NCI-H460 (cell line): Measurements from ENCODE around the gene OR7E24. TPM values are rescaled to one million over a fixed set of nuclear protein-coding genes. Genes with fewer than 3 reads are reported as not detected.
"Not testable (repeated sequence)": the region's sequence is repeated elsewhere in the genome, so short reads cannot be mapped to it uniquely, and the experiment has no call there.

ENCODE experiments used
- DNase-seq: peaks from one replicate; pipeline ENCODE4 v3.0.0-alpha.2; 2016; ENCODE audit warnings: low read depth; ENCODE audit errors: extremely low read depth
- polyA plus RNA-seq: library from polyadenylated mRNA; depleted of rRNA; stranded (reverse); fragments of >200 nt; gene quantifications from 2 replicates; pipeline ENCODE4 v1.2.3, GENCODE V29; 2014; cell fraction: nucleus; rRNA removed
- total RNA-seq: library from RNA; depleted of rRNA; stranded (reverse); fragments of >200 nt; shearing (Covaris generic); gene quantifications from 2 replicates; pipeline ENCODE4 v1.2.3, GENCODE V29; 2014; rRNA removed

The OR7E24 gene
- total RNA-seq: not detected in 2 replicates
- polyA plus RNA-seq: not detected in 2 replicates

DNA sequence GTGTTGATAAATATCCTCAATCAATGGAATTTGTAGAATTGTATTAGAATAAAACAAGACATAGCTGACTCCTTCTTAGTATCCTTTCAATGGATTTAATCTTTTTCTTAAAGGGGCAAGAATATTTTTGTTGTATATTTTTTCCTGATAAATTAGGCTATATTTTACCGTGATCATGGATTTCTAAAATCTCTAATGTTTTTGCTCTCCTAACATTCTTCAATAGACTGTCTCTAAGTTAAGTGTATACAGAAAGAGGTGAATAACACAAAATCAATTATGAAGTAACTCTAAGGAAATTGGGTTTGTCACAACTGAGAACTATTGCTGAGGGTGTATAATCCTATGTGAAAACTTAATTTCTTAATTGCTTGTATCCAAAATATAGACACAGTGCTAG, at the start of gene OR7E24:
OR7E24 (plus strand) TSS at position 301 of the 400 bp plus-strand sequence. CDS start 114 bp downstream, outside the sequence.
- DNase-seq: no peak

DNA sequence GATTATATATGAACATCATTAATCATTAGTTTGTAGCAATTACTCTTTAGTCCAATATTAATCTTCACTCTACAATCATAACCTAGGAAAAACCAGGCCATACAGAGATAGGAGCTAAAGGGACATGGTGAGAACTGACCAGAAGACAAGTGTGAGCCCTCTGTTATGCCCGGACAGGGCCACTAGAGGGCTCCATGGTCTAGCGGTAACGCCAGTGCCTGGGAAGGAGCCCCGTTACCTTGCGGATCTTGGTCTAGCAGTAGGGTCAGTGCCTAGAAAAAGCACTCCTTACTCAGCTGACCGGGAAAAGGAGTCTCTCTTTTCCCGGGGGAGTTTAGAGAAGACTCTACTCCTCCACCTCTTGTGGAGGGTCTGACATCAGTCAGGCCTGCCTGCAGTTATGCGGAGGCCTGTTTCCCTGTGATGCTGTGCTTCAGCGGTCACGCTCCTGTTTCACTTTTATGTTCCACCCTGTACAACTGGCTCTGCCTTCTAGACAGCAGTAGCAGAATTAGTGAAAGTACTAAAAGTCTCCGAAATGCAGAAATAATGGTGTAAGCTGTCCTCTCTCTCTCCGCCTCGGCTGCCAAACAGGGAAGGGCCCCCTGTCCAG, 45.1 kb upstream of the OR7E24 start:
- DNase-seq: peak; percentile 20

DNA sequence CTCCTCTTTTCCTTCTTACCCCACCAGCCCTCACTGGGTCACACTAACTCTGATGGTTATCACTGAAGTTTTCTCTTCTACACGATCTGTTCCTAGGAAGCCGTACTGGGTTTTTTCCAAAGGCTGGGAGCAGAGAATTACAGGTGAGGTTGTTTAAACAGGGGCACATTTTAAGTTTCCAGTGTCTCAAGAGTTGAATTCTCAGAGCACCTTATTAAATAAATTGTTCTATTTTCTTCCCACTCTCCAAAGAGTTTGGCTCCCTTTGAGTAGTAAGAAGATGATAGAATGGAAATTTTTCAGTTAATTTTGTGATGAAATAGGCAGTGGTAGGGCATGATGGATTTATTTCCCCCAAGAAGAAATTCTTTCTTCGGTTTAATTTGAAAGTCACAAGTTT, 31.2 kb upstream of the OR7E24 start, which contains the start of gene OR7D4:
OR7D4 (minus strand) TSS at position 101 of the 400 bp plus-strand sequence. CDS start 4,752 bp downstream, outside the sequence.
- no peak for DNase-seq

DNA sequence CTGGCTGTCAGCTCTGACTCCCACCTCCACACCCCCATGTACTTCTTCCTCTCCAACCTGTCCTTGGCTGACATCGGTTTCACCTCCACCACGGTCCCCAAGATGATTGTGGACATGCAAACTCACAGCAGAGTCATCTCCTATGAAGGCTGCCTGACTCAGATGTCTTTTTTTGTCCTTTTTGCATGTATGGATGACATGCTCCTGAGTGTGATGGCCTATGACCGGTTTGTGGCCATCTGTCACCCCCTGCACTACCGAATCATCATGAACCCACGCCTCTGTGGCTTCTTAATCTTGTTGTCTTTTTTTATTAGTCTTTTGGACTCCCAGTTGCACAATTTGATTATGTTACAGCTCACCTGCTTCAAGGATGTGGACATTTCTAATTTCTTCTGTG, 506 bp downstream of the OR7E24 start:
- no peak for DNase-seq

DNA sequence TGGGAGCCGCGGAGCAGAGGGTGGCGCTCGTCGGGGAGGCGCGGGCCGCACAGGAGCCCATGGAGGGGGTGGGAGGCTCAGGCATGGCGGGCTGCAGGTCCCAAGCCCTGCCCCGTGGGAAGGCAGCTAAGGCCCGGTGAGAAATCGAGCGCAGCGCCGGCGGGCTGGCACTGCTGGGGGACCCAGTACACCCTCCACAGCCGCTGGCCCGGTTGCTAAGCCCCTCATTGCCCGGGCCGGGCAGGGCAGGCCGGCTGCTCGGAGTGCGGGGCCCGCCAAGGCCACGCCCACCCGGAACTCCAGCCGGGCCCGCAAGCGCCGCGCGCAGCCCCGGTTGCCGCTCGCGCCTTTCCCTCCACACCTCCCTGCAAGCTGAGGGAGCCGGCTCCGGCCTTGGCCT, 32.8 kb downstream of the OR7E24 start:
- DNase-seq: not testable (repeated sequence)

DNA sequence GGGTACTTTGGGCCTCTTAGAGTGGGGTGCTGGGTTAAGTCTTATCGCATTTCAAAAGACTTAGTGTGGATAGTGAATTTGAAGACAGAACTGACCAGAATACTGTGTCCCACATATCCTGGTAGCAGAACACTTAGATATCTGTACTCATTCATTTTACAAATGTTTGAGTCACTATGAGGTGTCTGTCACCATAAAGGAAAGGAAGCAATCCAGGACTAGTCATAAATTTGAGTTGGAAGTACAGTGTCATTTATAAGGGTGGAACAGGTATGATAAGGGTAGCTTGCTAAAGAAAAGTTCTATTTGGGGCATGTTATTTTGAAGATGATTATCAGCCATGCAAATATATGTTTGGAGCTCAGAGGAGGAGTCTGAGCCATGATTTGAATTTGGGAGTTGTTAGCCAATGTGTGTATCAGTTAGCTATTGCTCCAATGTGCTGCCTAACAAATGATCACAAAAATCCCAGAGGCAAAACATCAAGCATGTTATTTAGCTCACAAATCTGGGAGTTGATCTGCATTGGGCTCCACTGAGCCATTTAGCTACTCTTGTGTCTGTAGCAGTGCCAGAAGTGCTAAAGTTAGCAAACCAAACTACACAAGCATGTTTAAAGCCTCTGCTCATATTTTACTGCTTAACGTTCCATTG, 38.6 kb downstream of the OR7E24 start:
- DNase-seq: no peak

DNA sequence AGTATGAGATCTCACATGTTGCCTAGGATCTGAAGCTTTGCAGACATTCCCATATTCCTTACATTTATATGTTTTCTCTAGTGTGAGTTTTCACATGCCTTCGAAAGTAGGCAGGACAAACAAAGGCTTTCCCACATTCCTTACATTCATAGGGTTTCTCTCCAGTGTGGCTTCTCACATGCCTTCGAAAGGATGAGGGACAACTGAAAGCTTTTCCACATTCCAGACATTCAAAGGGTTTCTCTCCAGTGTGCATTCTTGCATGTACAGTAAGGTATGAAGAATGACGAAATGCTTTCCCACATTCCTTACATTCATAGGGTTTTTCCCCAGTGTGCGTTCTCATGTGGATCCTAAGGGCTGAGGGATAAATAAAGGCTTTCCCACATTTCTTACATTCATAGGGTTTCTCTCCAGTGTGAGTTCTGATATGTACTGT, 44.7 kb downstream of the OR7E24 start:
- no peak for DNase-seq

DNA sequence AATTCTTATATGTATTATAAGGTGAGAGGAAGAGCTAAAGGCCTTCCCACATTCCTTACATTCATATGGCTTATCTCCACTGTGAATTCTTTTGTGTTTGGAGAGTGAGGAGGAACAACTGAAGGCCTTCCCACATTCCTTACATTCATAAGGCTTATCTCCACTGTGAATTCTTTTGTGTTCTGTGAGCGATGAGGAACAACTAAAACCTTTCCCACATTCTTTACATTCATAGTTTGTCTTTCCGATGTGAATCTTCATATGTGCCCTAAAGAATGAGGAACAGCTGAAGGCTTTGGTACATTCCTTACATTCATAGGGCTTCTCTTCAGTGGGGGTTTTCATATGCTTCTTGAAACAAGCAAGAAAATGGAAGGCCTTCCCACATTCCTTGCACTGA, 45.6 kb downstream of the OR7E24 start:
- DNase-seq: no peak

Other genes with a start within 250 kb of the OR7E24 start
- under 0.01 TPM in 1 of 2 replicates, not detected in the other for gene MUC16, start 240.5 kb upstream of the OR7E24 start, total RNA-seq
- not detected in 2 replicates for gene OR1M1, start 163.9 kb upstream of the OR7E24 start, total RNA-seq
- not detected in 2 replicates for gene OR7G2, start 143.5 kb upstream of the OR7E24 start, total RNA-seq
- gene OR7G1, start 135.2 kb upstream of the OR7E24 start, total RNA-seq: not detected in 2 replicates
- gene OR7G3, start 124.0 kb upstream of the OR7E24 start, total RNA-seq: not detected in 2 replicates
- 18.8 and 21.6 TPM in 2 replicates for gene ZNF317, start 110.5 kb upstream of the OR7E24 start, total RNA-seq
- gene OR7D2, start 72.0 kb upstream of the OR7E24 start, total RNA-seq: 0.05 TPM in 1 of 2 replicates, not detected in the other
- not detected in 2 replicates for gene OR7D4, start 31.3 kb upstream of the OR7E24 start, total RNA-seq
- 6.0 and 6.9 TPM in 2 replicates for gene ZNF699, start 58.9 kb downstream of the OR7E24 start, total RNA-seq
- gene ZNF559, start 73.2 kb downstream of the OR7E24 start, total RNA-seq: 18.6 and 23.7 TPM in 2 replicates
- gene ZNF177, start 112.1 kb downstream of the OR7E24 start, total RNA-seq: 3.7 and 5.7 TPM in 2 replicates
- gene ZNF266, start 184.6 kb downstream of the OR7E24 start, total RNA-seq: 8.1 and 9.1 TPM in 2 replicates
- gene ZNF560, start 247.7 kb downstream of the OR7E24 start, total RNA-seq: not detected in 2 replicates